Effector memory CD4-positive, alpha-beta T cell (primary cell): ENCODE results near the gene DYSF.

Experiments used
- DNase-seq, 3 donors: peaks; one replicate each; pipeline ENCODE4 v3.0.0-alpha.2; 2020
- H3K27ac ChIP-seq: 2 replicates; pipeline ENCODE4 v1.7.0; 2013; ENCODE audit warnings: mild to moderate bottlenecking, low read length, moderate library complexity; ENCODE audit not compliant: insufficient read depth, poor library complexity, severe bottlenecking
- H3K27me3 ChIP-seq: replicated peaks from 2 replicates; pipeline ENCODE4 v1.7.0; 2013; ENCODE audit warnings: mild to moderate bottlenecking, low read length; ENCODE audit not compliant: insufficient read depth, control insufficient read depth, poor library complexity, severe bottlenecking
- H3K36me3 ChIP-seq: 2 replicates; pipeline ENCODE4 v1.7.0; 2013; ENCODE audit warnings: mild to moderate bottlenecking, low read length, moderate library complexity; ENCODE audit not compliant: control insufficient read depth, insufficient read depth
- H3K4me1 ChIP-seq: 2 replicates; pipeline ENCODE4 v1.7.0; 2013; ENCODE audit warnings: low read length, mild to moderate bottlenecking; ENCODE audit not compliant: control insufficient read depth, insufficient read depth, poor library complexity, severe bottlenecking
- H3K4me3 ChIP-seq: 2 replicates; pipeline ENCODE4 v1.7.0; 2013; ENCODE audit warnings: low read length, low read depth, mild to moderate bottlenecking; ENCODE audit not compliant: insufficient read depth, poor library complexity, severe bottlenecking
- H3K9me3 ChIP-seq: 2 replicates; pipeline ENCODE4 v1.7.0; 2013; ENCODE audit warnings: mild to moderate bottlenecking, low read length, moderate library complexity; ENCODE audit not compliant: control insufficient read depth

DYSF gene

DNA sequence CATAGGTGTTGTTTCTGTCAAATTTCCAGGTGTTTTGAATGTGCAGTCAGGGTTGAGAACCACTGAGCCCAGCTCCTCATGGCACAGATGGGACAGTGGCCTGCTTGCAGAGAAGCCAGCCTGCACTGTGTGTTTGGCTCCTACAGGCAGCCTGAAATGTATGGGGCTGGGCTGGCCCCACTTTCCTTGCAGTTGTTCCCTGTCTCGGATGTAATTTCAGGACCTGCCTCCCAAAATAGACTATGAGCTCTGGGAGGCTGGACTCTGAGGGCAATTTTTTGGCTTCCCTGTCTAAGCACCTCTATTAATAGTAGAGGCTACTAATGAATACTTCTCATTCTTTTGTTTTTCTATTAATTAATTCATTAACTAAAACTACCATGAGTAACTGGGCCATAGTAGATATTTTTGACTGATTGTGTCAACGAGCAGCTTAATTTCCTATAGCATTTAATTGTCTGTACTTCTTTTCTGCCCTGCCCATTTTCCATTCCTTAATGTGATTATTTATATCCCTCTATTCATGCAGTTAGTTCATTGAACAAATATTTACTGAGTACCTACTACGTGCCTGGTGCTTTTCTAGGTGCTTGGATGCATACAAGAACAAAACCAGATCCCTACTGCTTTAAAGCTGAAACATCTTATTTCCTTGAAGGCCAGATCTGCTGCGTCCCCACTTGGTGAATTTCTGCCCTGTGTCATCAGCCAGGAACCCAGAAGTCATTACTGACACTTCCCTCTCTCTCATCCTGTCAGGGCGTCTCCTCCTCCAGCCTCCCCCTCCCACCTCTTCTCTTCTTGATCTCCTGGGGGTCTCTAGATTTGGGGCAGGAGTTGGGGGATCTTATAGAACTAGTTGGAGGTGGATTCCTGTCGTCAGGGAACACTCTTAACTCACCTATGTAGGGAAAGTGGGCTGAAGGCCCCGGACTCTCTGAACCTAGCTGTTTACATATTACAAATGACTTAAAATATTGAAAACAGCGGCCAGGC, 16.3 kb downstream of the DYSF start:
- Histone ChIP-seq H3K36me3 (no peaks in the 10 kb centered on the region), H3K4me3 (no peak overlapping the region), H3K27me3 (peaks cover 22% of the 10 kb centered on the region), H3K27ac (no peak overlapping the region), H3K9me3 (no peaks in the 10 kb centered on the region), H3K4me1 (peaks cover 8% of the 10 kb centered on the region)
- DNase-seq = no peak

DNA sequence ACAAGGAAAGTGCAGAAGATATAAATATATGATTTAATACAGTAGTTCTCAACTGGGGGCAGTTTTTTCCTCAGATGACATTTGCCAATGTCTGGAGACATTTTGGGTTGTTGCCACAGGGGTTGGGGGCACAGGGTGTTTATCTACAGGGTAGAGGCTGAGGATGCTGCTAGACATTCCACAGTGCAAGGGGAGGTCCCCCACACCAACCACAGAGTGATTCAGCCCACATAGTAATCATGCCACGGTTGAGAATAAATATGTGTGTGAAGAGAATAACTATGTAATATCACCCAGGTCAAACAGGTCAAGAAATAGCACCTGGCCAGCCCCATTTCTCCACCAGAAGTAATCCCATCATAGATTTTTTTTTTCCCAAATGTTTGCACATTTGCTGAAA, 17.9 kb downstream of the DYSF start:
- Histone ChIP-seq H3K4me1 (peaks cover 6% of the 10 kb centered on the region), H3K9me3 (no peaks in the 10 kb centered on the region), H3K27me3 (peaks cover 14% of the 10 kb centered on the region), H3K36me3 (no peaks in the 10 kb centered on the region), H3K27ac (no peak overlapping the region), H3K4me3 (no peak overlapping the region)
- DNase-seq = no peak

DNA sequence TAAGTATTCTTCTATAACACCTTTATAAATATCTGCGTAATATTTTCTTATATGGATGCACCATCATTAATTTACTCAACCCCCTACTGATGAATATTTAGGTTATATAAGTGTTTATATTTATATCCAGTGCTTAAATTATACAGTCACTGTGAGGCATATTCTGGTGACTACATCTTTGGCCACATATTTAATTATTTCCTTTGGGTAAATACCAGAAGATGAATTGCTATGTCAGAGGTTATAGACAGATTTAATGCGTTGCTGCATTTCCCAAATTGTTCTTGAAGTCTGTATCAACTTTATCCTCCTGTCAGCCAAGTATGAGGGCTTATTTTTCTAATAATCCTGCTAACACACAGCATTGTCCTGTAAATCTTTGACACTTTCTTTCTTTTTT, 18.7 kb downstream of the DYSF start:
- DNase-seq = no peak
- Histone ChIP-seq H3K27ac (no peak overlapping the region), H3K36me3 (no peaks in the 10 kb centered on the region)

DNA sequence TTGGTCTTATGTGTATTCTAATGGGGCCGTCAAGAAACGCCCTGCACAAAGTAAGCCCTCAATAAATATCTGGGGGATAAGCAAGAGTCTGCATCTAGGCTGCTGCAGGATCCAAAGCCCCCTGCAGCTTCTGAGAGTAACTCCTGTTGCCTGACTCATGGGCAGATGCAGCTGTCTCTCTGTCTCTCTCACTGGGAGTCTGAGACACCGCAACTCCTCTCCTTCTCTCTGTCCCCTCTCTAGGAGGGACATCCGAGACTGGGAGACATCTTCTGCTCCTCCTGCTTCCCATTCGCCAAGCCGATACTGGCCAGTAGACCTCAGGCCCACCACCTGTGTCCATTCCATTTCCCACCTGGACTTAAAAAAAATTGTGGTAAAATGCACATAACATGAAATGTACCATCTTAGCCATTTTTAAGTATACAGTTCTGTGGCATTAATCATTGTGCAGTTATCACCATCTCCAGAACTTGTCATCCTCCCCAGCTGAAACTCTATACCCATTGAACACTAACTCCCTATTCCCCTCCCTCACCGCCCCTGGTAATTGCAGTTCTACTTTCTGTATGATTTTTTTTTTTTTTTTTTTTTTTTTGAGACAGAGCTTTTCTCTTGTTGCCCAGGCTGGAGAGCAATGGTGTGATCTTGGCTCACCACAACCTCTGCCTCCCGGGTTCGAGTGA, 20.1 kb downstream of the DYSF start:
- no peak overlapping the region for H3K4me3 ChIP-seq
- H3K9me3 ChIP-seq = no peaks in the 10 kb centered on the region
- no peak for DNase-seq
- H3K36me3 ChIP-seq = no peaks in the 10 kb centered on the region
- peaks cover 7% of the 10 kb centered on the region for H3K27me3 ChIP-seq
- H3K4me1 ChIP-seq = no peaks in the 10 kb centered on the region
- H3K27ac ChIP-seq = no peak overlapping the region

More for the DNA sequence above, 18.7 kb downstream of the DYSF start:
- H3K9me3 ChIP-seq = no peaks in the 10 kb centered on the region
- H3K4me1 ChIP-seq = peaks cover 3% of the 10 kb centered on the region
- no peak overlapping the region for H3K4me3 ChIP-seq
- H3K27me3 ChIP-seq = peaks cover 9% of the 10 kb centered on the region

DNA sequence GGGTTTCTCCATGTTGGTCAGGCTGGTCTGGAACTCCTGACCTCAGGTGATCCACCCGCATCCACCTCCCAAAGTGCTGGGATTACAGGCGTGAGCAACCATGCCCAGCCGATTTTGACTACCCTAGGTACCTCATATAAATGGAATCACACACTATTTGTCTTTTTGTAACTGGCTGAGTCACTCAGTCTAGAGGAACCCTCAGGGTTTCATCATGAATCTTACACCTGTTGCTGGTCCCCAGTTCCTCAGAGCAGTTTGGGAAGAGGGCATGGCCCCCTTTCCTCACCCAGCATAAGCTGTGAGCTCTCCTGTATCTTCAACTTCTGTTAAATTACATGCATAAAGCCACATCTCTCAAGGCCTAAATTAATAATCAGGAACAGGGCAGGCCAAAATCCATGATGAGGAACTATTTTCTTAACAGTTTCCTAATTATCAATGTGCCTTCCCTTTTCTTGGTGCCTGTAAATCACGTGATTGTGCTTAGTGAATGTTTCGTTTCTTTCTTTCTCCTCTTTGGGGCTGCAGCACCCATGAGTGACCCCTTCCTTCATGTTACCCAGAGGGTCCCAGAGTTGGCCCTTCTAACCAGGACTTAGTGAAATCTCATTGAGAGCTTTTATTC, 20.9 kb downstream of the DYSF start:
- Histone ChIP-seq H3K4me3 (no peak overlapping the region), H3K9me3 (no peaks in the 10 kb centered on the region), H3K27me3 (no peaks in the 10 kb centered on the region), H3K4me1 (no peaks in the 10 kb centered on the region), H3K36me3 (no peaks in the 10 kb centered on the region), H3K27ac (no peak overlapping the region)
- no peak for DNase-seq

DNA sequence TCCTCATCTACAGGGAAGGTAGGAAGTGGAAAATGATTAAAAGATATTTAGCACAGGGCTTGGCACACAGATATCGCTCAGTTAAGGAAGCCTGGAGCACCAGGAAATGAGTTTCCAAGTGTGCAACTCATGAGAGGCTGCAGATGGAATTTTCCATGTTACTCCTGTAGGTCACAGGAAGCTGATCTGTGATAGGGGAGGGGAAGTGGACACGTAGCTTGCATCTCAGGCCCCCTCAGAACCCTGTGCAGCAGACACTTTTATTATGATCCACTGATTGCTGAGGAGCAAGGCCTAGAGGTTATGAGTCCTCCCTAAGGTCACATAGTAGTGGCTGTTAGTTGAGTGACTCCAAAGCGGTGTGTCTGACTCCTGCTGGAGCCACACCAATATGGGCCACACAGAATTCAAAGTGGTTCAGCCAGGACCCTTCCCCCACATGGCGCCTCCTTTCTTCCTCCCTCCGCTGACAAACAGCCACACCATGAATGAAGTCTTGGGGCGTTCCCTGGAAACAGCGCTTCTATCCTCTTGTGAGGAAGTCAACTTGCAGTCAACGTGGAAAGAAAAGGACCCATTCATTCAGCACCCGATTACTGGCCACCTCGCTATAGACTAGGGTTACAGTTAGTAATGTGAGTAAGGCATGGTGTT, 21.5 kb downstream of the DYSF start:
- DNase-seq = no peak
- H3K27ac ChIP-seq = no peak overlapping the region
- no peaks in the 10 kb centered on the region for H3K27me3 ChIP-seq
- H3K4me3 ChIP-seq = no peak overlapping the region
- H3K9me3 ChIP-seq = no peaks in the 10 kb centered on the region
- no peaks in the 10 kb centered on the region for H3K36me3 ChIP-seq
- no peaks in the 10 kb centered on the region for H3K4me1 ChIP-seq

DNA sequence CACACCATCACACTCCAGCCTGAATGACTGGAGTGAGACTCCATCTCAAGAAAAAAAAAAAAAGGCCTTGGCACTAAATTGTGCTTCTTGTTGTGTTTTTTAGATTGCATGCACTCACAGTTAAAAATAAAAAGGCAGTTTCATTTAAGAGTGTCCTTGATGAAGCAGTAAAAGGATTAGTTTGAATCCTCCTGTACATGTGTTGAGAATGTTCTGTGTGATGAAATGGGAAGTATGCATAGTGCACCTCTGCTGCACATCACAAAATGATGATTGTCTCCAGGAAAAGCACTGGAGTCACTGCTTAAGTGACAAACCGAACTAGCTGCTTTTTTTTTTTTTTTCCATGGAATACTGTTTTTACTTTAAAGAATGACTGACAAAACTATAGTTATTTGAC, 23.1 kb downstream of the DYSF start:
- H3K9me3 ChIP-seq = no peaks in the 10 kb centered on the region
- no peak overlapping the region for H3K4me3 ChIP-seq
- no peak for DNase-seq
- no peaks in the 10 kb centered on the region for H3K4me1 ChIP-seq
- no peaks in the 10 kb centered on the region for H3K36me3 ChIP-seq
- H3K27me3 ChIP-seq = no peaks in the 10 kb centered on the region
- no peak overlapping the region for H3K27ac ChIP-seq

DNA sequence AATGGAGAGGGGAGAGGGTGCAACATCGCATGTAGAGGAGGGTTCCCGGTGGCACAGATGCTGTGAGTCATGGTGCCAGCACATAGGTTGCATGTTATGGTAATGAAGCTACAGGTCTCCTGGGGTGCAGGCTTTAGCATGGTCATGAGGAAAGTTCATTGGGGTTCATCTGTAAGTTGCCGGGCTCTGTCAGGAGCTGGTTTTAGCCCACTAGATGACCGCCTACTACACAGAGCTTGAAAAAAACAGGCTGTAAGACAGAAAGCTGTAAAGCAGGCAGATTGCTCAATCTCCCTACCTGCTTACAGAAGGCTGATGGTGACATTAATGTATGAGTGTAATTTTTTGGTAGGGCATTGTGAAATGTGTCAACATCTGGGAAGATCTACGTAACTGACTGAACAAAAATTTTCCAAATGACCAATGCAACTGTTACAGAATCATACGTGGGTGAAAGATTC, 23.9 kb downstream of the DYSF start:
- no peak overlapping the region for H3K4me3 ChIP-seq
- no peaks in the 10 kb centered on the region for H3K4me1 ChIP-seq
- H3K36me3 ChIP-seq = no peaks in the 10 kb centered on the region
- H3K27ac ChIP-seq = no peak overlapping the region
- H3K27me3 ChIP-seq = no peaks in the 10 kb centered on the region
- H3K9me3 ChIP-seq = no peaks in the 10 kb centered on the region
- no peak for DNase-seq

DNA sequence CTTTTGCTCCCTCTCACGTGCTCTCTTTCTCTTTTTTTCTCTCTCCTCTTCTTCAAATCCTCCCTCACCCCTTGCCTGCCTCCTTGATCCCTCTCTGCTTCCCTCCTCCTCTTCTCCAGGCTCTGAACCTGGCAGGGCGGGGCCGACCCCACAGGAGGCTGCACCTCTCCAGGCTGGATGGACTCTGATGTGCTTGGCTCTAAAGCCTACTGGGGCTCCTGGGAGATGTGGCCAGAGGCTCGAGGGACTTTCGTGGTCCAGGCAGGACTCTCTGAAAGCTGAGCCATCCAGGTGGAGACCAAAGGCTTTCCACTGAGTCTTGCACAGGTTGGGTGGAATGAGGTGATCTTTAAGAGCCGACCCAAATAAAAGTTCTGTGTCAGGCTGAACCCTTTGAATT, 25.4 kb downstream of the DYSF start:
- DNase-seq = no peak
- H3K27ac ChIP-seq = no peak overlapping the region
- H3K9me3 ChIP-seq = no peaks in the 10 kb centered on the region
- H3K27me3 ChIP-seq = no peaks in the 10 kb centered on the region
- no peaks in the 10 kb centered on the region for H3K4me1 ChIP-seq
- H3K36me3 ChIP-seq = no peaks in the 10 kb centered on the region
- H3K4me3 ChIP-seq = no peak overlapping the region
